WTC11 (cell line): ENCODE data around the gene FAM227A. TPM values are rescaled to one million over a fixed set of nuclear protein-coding genes. Genes with fewer than 3 reads are reported as not detected.

ENCODE experiments used
- ATAC-seq: fragments of 200-7000 bp; cut with Tn5 transposase; 2 replicates; pipeline ENCODE4 v1.10.0; 2021; ENCODE audit warnings: mild to moderate bottlenecking, moderate library complexity
- CTCF ChIA-PET: fragments of 300-600 bp; sonication (Branson Sonifier 250); formaldehyde crosslinking; loops from one replicate; lab custom pipeline; 2021; ENCODE audit warnings: antibody characterized with exemption; lab: Charles Lee
- POLR2A ChIA-PET: fragments of 350-600 bp; sonication (Branson Sonifier 250); formaldehyde crosslinking; loops from one replicate; lab custom pipeline; 2021; ENCODE audit warnings: antibody characterized with exemption; lab: Charles Lee
- DNase-seq: peaks from one replicate; pipeline ENCODE4 v3.0.0; 2021; ENCODE audit warnings: low spot score
- H3K27ac Mint-ChIP-seq: 2 replicates; pipeline ENCODE4 v1.8.0; 2021; ENCODE audit warnings: mixed read lengths
- H3K27me3 Mint-ChIP-seq: 2 replicates; pipeline ENCODE4 v1.8.0; 2021; ENCODE audit warnings: low read depth, mild to moderate bottlenecking, moderate library complexity, mixed read lengths
- H3K36me3 Mint-ChIP-seq: 2 replicates; pipeline ENCODE4 v1.8.0; 2021; ENCODE audit warnings: mixed read lengths
- H3K4me1 Mint-ChIP-seq: 2 replicates; pipeline ENCODE4 v1.8.0; 2022; ENCODE audit warnings: mixed read lengths
- H3K4me3 Mint-ChIP-seq: 2 replicates; pipeline ENCODE4 v1.8.0; 2021; ENCODE audit warnings: mild to moderate bottlenecking, moderate library complexity, mixed read lengths
- H3K9me3 Mint-ChIP-seq: 2 replicates; pipeline ENCODE4 v1.8.0; 2021; ENCODE audit warnings: mixed read lengths
- EMX1 ChIP-seq: fragments of 250-450 bp; sonication (Bioruptor Pico); IDR thresholded peaks from 2 replicates; pipeline ENCODE4 v1.8.0; 2021; ENCODE audit warnings: mild to moderate bottlenecking
- FOXJ3 ChIP-seq: sonication (generic); formaldehyde crosslinking; IDR thresholded peaks from 2 replicates; pipeline ENCODE4 v1.9.0; 2021; ENCODE audit warnings: missing genetic modification reagents, mild to moderate bottlenecking, borderline replicate concordance
- GTF2I ChIP-seq: fragments of 250-450 bp; sonication (Bioruptor Pico); conservative IDR thresholded peaks from 2 replicates; pipeline ENCODE4 v1.4.0; 2021; ENCODE audit warnings: mild to moderate bottlenecking
- HMGA2 ChIP-seq: fragments of 250-450 bp; sonication (Bioruptor Pico); IDR thresholded peaks from 2 replicates; pipeline ENCODE4 v1.4.0; 2021; ENCODE audit warnings: mild to moderate bottlenecking, moderate library complexity
- MYBL2 ChIP-seq: sonication (generic); formaldehyde crosslinking; IDR thresholded peaks from 2 replicates; pipeline ENCODE4 v1.8.1; 2023; ENCODE audit warnings: mild to moderate bottlenecking, moderate library complexity, missing genetic modification reagents
- NR1H2 ChIP-seq: sonication (generic); formaldehyde crosslinking; IDR thresholded peaks from 2 replicates; pipeline ENCODE4 v1.9.0; 2021; ENCODE audit warnings: mild to moderate bottlenecking, moderate library complexity, missing genetic modification reagents
- OVOL2 ChIP-seq: fragments of 250-450 bp; sonication (Bioruptor Pico); IDR thresholded peaks from 2 replicates; pipeline ENCODE4 v1.9.0; 2021; ENCODE audit warnings: mild to moderate bottlenecking, borderline replicate concordance
- ZNF121 ChIP-seq: sonication (generic); formaldehyde crosslinking; IDR thresholded peaks from 2 replicates; pipeline ENCODE4 v1.8.0; 2023; ENCODE audit warnings: missing genetic modification reagents
- ZNF219 ChIP-seq: sonication (generic); formaldehyde crosslinking; IDR thresholded peaks from 2 replicates; pipeline ENCODE4 v1.8.0; 2023; ENCODE audit warnings: missing genetic modification reagents, mild to moderate bottlenecking, borderline replicate concordance
- ZNF423 ChIP-seq: fragments of 250-450 bp; sonication (Bioruptor Pico); IDR thresholded peaks from 2 replicates; pipeline ENCODE4 v2.1.2; 2022; ENCODE audit warnings: mild to moderate bottlenecking, moderate library complexity
- total RNA-seq: library from RNA; stranded (reverse); gene quantifications from 3 replicates; pipeline ENCODE4 v1.2.3, GENCODE V29; 2021
- TF ChIP-seq, protein P1 (sequence below): fragments of 250-450 bp; sonication (Bioruptor Pico); IDR thresholded peaks from 2 replicates; pipeline ENCODE4 v1.9.0; 2021; ENCODE audit warnings: moderate library complexity, mild to moderate bottlenecking, inconsistent platforms, borderline replicate concordance
- TF ChIP-seq, protein P2 (sequence below): sonication (generic); formaldehyde crosslinking; IDR thresholded peaks from 2 replicates; pipeline ENCODE4 v1.8.0; 2022; ENCODE audit warnings: mild to moderate bottlenecking, missing genetic modification reagents
- TF ChIP-seq, protein P3 (sequence below): sonication (generic); formaldehyde crosslinking; IDR thresholded peaks from 2 replicates; pipeline ENCODE4 v1.8.1; 2022; ENCODE audit warnings: mild to moderate bottlenecking, moderate library complexity, missing genetic modification reagents
- TF ChIP-seq, protein P4 (sequence below): fragments of 250-450 bp; sonication (Bioruptor Pico); IDR thresholded peaks from 2 replicates; pipeline ENCODE4 v1.9.0; 2021; ENCODE audit warnings: mild to moderate bottlenecking, borderline replicate concordance
- TF ChIP-seq, protein P5 (sequence below): sonication (generic); formaldehyde crosslinking; IDR thresholded peaks from 2 replicates; pipeline ENCODE4 v1.8.0; 2022; ENCODE audit warnings: mild to moderate bottlenecking, missing genetic modification reagents
- TF ChIP-seq, protein P6 (sequence below): sonication (generic); formaldehyde crosslinking; IDR thresholded peaks from 2 replicates; pipeline ENCODE4 v1.8.0; 2023; ENCODE audit warnings: mild to moderate bottlenecking, missing genetic modification reagents

The FAM227A gene
- total RNA-seq, 1 experiment from 2014 or later: 3.8 TPM

DNA sequence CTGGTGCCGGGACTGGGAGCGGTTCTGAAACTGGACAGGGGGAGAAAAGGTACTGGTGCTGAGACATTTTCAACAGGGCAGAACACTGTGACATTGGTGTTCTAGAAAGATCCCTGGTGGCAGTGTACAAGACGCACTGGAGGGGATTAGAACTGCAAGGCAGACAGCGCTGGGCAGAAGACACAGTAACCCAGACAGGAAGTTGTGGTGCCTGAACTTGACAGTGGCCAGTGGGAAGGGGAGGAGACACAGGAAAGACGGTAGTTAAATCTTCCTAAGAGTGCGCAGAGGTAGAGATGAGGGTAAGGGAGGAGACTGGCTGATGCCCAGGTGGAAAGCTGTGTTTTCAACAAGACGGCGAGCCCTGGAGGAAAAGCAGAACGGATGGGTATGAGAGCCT is 24.5 kb downstream of the FAM227A start (continued):
- TF ChIP-seq, protein P1, sequence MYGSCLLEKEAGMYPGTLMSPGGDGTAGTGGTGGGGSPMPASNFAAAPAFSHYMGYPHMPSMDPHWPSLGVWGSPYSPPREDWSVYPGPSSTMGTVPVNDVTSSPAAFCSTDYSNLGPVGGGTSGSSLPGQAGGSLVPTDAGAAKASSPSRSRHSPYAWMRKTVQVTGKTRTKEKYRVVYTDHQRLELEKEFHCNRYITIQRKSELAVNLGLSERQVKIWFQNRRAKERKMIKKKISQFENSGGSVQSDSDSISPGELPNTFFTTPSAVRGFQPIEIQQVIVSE: no peak

DNA sequence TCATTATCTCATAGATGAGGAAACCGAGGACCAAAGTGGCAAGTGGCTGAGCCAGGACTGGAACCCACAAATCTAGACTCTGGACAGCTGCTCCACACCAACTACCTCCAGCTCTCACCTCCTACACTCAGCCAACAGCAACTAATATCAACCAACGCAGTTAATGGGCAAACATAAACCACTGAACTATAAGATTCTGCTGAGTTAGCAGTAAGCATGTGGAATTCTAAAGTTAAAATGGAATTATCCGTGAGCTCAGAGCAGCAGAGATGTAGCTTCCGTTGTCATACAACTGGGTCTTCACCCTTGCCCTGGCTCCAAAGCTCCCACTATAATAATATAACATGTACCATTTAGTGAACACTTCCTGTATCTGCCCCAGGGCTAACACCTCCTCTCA is 27.1 kb downstream of the FAM227A start:
- H3K27me3 Mint-ChIP-seq: no peaks in the 10 kb centered on the region
- DNase-seq: no peak
- no peak overlapping the region for H3K4me3 Mint-ChIP-seq
- TF ChIP-seq OVOL2 (no peak), HMGA2 (CRISPR knock-in tag) (no peak), GTF2I (CRISPR knock-in tag) (no peak), ZNF121 (no peak), ZNF423 (no peak), FOXJ3 (CRISPR knock-in tag) (no peak), MYBL2 (CRISPR knock-in tag) (no peak), ZNF219 (CRISPR knock-in tag) (no peak), EMX1 (CRISPR knock-in tag) (no peak), NR1H2 (CRISPR knock-in tag) (no peak)
- TF ChIP-seq, protein P1: no peak
- TF ChIP-seq, protein P2, sequence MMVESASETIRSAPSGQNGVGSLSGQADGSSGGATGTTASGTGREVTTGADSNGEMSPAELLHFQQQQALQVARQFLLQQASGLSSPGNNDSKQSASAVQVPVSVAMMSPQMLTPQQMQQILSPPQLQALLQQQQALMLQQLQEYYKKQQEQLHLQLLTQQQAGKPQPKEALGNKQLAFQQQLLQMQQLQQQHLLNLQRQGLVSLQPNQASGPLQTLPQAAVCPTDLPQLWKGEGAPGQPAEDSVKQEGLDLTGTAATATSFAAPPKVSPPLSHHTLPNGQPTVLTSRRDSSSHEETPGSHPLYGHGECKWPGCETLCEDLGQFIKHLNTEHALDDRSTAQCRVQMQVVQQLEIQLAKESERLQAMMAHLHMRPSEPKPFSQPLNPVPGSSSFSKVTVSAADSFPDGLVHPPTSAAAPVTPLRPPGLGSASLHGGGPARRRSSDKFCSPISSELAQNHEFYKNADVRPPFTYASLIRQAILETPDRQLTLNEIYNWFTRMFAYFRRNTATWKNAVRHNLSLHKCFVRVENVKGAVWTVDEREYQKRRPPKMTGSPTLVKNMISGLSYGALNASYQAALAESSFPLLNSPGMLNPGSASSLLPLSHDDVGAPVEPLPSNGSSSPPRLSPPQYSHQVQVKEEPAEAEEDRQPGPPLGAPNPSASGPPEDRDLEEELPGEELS (CRISPR knock-in tag): no peak
- TF ChIP-seq, protein P3, sequence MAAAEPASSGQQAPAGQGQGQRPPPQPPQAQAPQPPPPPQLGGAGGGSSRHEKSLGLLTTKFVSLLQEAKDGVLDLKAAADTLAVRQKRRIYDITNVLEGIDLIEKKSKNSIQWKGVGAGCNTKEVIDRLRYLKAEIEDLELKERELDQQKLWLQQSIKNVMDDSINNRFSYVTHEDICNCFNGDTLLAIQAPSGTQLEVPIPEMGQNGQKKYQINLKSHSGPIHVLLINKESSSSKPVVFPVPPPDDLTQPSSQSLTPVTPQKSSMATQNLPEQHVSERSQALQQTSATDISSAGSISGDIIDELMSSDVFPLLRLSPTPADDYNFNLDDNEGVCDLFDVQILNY (CRISPR knock-in tag): no peak
- TF ChIP-seq, protein P4, sequence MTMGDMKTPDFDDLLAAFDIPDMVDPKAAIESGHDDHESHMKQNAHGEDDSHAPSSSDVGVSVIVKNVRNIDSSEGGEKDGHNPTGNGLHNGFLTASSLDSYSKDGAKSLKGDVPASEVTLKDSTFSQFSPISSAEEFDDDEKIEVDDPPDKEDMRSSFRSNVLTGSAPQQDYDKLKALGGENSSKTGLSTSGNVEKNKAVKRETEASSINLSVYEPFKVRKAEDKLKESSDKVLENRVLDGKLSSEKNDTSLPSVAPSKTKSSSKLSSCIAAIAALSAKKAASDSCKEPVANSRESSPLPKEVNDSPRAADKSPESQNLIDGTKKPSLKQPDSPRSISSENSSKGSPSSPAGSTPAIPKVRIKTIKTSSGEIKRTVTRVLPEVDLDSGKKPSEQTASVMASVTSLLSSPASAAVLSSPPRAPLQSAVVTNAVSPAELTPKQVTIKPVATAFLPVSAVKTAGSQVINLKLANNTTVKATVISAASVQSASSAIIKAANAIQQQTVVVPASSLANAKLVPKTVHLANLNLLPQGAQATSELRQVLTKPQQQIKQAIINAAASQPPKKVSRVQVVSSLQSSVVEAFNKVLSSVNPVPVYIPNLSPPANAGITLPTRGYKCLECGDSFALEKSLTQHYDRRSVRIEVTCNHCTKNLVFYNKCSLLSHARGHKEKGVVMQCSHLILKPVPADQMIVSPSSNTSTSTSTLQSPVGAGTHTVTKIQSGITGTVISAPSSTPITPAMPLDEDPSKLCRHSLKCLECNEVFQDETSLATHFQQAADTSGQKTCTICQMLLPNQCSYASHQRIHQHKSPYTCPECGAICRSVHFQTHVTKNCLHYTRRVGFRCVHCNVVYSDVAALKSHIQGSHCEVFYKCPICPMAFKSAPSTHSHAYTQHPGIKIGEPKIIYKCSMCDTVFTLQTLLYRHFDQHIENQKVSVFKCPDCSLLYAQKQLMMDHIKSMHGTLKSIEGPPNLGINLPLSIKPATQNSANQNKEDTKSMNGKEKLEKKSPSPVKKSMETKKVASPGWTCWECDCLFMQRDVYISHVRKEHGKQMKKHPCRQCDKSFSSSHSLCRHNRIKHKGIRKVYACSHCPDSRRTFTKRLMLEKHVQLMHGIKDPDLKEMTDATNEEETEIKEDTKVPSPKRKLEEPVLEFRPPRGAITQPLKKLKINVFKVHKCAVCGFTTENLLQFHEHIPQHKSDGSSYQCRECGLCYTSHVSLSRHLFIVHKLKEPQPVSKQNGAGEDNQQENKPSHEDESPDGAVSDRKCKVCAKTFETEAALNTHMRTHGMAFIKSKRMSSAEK (CRISPR knock-in tag): no peak
- TF ChIP-seq, protein P5, sequence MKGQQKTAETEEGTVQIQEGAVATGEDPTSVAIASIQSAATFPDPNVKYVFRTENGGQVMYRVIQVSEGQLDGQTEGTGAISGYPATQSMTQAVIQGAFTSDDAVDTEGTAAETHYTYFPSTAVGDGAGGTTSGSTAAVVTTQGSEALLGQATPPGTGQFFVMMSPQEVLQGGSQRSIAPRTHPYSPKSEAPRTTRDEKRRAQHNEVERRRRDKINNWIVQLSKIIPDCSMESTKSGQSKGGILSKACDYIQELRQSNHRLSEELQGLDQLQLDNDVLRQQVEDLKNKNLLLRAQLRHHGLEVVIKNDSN: no peak
- TF ChIP-seq, protein P6, sequence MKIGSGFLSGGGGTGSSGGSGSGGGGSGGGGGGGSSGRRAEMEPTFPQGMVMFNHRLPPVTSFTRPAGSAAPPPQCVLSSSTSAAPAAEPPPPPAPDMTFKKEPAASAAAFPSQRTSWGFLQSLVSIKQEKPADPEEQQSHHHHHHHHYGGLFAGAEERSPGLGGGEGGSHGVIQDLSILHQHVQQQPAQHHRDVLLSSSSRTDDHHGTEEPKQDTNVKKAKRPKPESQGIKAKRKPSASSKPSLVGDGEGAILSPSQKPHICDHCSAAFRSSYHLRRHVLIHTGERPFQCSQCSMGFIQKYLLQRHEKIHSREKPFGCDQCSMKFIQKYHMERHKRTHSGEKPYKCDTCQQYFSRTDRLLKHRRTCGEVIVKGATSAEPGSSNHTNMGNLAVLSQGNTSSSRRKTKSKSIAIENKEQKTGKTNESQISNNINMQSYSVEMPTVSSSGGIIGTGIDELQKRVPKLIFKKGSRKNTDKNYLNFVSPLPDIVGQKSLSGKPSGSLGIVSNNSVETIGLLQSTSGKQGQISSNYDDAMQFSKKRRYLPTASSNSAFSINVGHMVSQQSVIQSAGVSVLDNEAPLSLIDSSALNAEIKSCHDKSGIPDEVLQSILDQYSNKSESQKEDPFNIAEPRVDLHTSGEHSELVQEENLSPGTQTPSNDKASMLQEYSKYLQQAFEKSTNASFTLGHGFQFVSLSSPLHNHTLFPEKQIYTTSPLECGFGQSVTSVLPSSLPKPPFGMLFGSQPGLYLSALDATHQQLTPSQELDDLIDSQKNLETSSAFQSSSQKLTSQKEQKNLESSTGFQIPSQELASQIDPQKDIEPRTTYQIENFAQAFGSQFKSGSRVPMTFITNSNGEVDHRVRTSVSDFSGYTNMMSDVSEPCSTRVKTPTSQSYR (CRISPR knock-in tag): no peak
- no peak for ATAC-seq
- ChIA-PET CTCF (no interaction called here), POLR2A (no interaction called here)
- no peaks in the 10 kb centered on the region for H3K4me1 Mint-ChIP-seq
- H3K9me3 Mint-ChIP-seq: no peaks in the 10 kb centered on the region
- no peaks in the 10 kb centered on the region; the same call in 1 of the 2 replicates for H3K36me3 Mint-ChIP-seq
- H3K27ac Mint-ChIP-seq: no peak overlapping the region
